ENCODE data around the gene MARCHF7.
"Not testable (repeated sequence)": the region's sequence is repeated elsewhere in the genome, so short reads cannot be mapped to it uniquely, and the experiment has no call there.

The MARCHF7 gene

GRCh38 chr2:159724795-159725572, 12.7 kb downstream of the MARCHF7 start:
- H3K36me3 ChIP-seq (ENCODE audit: control insufficient read depth, insufficient read depth, low read length); H3K9ac ChIP-seq (ENCODE audit: low read depth, low read length); H3K27me3 ChIP-seq (ENCODE audit: control insufficient read depth, insufficient read depth, low read length); H3K4me1 ChIP-seq (ENCODE audit: control insufficient read depth, insufficient read depth, low read length); H3K9me3 ChIP-seq (ENCODE audit: control insufficient read depth, insufficient read depth, low read length); H3K4me3 ChIP-seq (ENCODE audit: low read depth, low read length): not testable (repeated sequence)

GRCh38 chr2:159725713-159726112, 13.4 kb downstream of the MARCHF7 start:
- Histone ChIP-seq H3K9ac (ENCODE audit: low read depth, low read length) (no peak overlapping the region), H3K27me3 (ENCODE audit: control insufficient read depth, insufficient read depth, low read length) (no peaks in the 10 kb centered on the region), H3K9me3 (ENCODE audit: control insufficient read depth, insufficient read depth, low read length) (no peaks in the 10 kb centered on the region), H3K4me3 (ENCODE audit: low read depth, low read length) (no peak overlapping the region), H3K36me3 (ENCODE audit: control insufficient read depth, insufficient read depth, low read length) (no peaks in the 10 kb centered on the region), H3K4me1 (ENCODE audit: control insufficient read depth, insufficient read depth, low read length) (no peaks in the 10 kb centered on the region)

- H3K36me3 ChIP-seq (ENCODE audit: control insufficient read depth, insufficient read depth, low read length), result no peaks in the 10 kb centered on the region
- H3K4me3 ChIP-seq (ENCODE audit: low read depth, low read length), result no peak overlapping the region
- H3K27me3 ChIP-seq (ENCODE audit: control insufficient read depth, insufficient read depth, low read length), result no peaks in the 10 kb centered on the region
- no peak overlapping the region for H3K9ac ChIP-seq (ENCODE audit: low read depth, low read length)
- no peaks in the 10 kb centered on the region for H3K9me3 ChIP-seq (ENCODE audit: control insufficient read depth, insufficient read depth, low read length)
- no peaks in the 10 kb centered on the region for H3K4me1 ChIP-seq (ENCODE audit: control insufficient read depth, insufficient read depth, low read length)
These were observed 16.3 kb downstream of the MARCHF7 start for GRCh38 chr2:159728629-159729028.

GRCh38 chr2:159735648-159736047, 23.3 kb downstream of the MARCHF7 start:
- no peak overlapping the region for H3K4me3 ChIP-seq (ENCODE audit: low read depth, low read length)
- H3K36me3 ChIP-seq (ENCODE audit: control insufficient read depth, insufficient read depth, low read length), result peaks cover 9% of the 10 kb centered on the region
- no peak overlapping the region for H3K9ac ChIP-seq (ENCODE audit: low read depth, low read length)
- H3K9me3 ChIP-seq (ENCODE audit: control insufficient read depth, insufficient read depth, low read length), result no peaks in the 10 kb centered on the region
- no peaks in the 10 kb centered on the region for H3K4me1 ChIP-seq (ENCODE audit: control insufficient read depth, insufficient read depth, low read length)
- H3K27me3 ChIP-seq (ENCODE audit: control insufficient read depth, insufficient read depth, low read length), result no peaks in the 10 kb centered on the region

GRCh38 chr2:159736048-159736447, 23.7 kb downstream of the MARCHF7 start:
- Histone ChIP-seq H3K9me3 (ENCODE audit: control insufficient read depth, insufficient read depth, low read length) (no peaks in the 10 kb centered on the region), H3K4me3 (ENCODE audit: low read depth, low read length) (no peak overlapping the region), H3K9ac (ENCODE audit: low read depth, low read length) (no peak overlapping the region), H3K4me1 (ENCODE audit: control insufficient read depth, insufficient read depth, low read length) (no peaks in the 10 kb centered on the region), H3K36me3 (ENCODE audit: control insufficient read depth, insufficient read depth, low read length) (peaks cover 9% of the 10 kb centered on the region), H3K27me3 (ENCODE audit: control insufficient read depth, insufficient read depth, low read length) (no peaks in the 10 kb centered on the region)

- H3K4me3 ChIP-seq (ENCODE audit: low read depth, low read length), result no peak overlapping the region
- no peaks in the 10 kb centered on the region for H3K9me3 ChIP-seq (ENCODE audit: control insufficient read depth, insufficient read depth, low read length)
- no peak overlapping the region for H3K9ac ChIP-seq (ENCODE audit: low read depth, low read length)
- H3K36me3 ChIP-seq (ENCODE audit: control insufficient read depth, insufficient read depth, low read length), result peaks cover 9% of the 10 kb centered on the region
- H3K4me1 ChIP-seq (ENCODE audit: control insufficient read depth, insufficient read depth, low read length), result no peaks in the 10 kb centered on the region
- H3K27me3 ChIP-seq (ENCODE audit: control insufficient read depth, insufficient read depth, low read length), result no peaks in the 10 kb centered on the region
These were observed 25.1 kb downstream of the MARCHF7 start for GRCh38 chr2:159737292-159737916.

- H3K27me3 ChIP-seq (ENCODE audit: control insufficient read depth, insufficient read depth, low read length), result no peaks in the 10 kb centered on the region
- H3K4me3 ChIP-seq (ENCODE audit: low read depth, low read length), result no peak overlapping the region
- no peaks in the 10 kb centered on the region for H3K9me3 ChIP-seq (ENCODE audit: control insufficient read depth, insufficient read depth, low read length)
- no peak overlapping the region for H3K9ac ChIP-seq (ENCODE audit: low read depth, low read length)
- no peaks in the 10 kb centered on the region for H3K4me1 ChIP-seq (ENCODE audit: control insufficient read depth, insufficient read depth, low read length)
- peaks cover 9% of the 10 kb centered on the region for H3K36me3 ChIP-seq (ENCODE audit: control insufficient read depth, insufficient read depth, low read length)
These were observed 25.6 kb downstream of the MARCHF7 start for GRCh38 chr2:159737917-159738296.

- peaks cover 13% of the 10 kb centered on the region for H3K36me3 ChIP-seq (ENCODE audit: control insufficient read depth, insufficient read depth, low read length)
These were observed 26.4 kb downstream of the MARCHF7 start for GRCh38 chr2:159738509-159739390.

GRCh38 chr2:159742846-159743245, 30.5 kb downstream of the MARCHF7 start:
- Histone ChIP-seq H3K36me3 (ENCODE audit: control insufficient read depth, insufficient read depth, low read length) (peaks cover 10% of the 10 kb centered on the region), H3K27me3 (ENCODE audit: control insufficient read depth, insufficient read depth, low read length) (no peaks in the 10 kb centered on the region), H3K9ac (ENCODE audit: low read depth, low read length) (no peak overlapping the region), H3K4me3 (ENCODE audit: low read depth, low read length) (no peak overlapping the region), H3K9me3 (ENCODE audit: control insufficient read depth, insufficient read depth, low read length) (no peaks in the 10 kb centered on the region), H3K4me1 (ENCODE audit: control insufficient read depth, insufficient read depth, low read length) (no peaks in the 10 kb centered on the region)

More at GRCh38 chr2:159738509-159739390, 26.4 kb downstream of the MARCHF7 start:
- Histone ChIP-seq H3K4me3 (ENCODE audit: low read depth, low read length) (no peak overlapping the region), H3K4me1 (ENCODE audit: control insufficient read depth, insufficient read depth, low read length) (no peaks in the 10 kb centered on the region), H3K9me3 (ENCODE audit: control insufficient read depth, insufficient read depth, low read length) (no peaks in the 10 kb centered on the region), H3K9ac (ENCODE audit: low read depth, low read length) (no peak overlapping the region), H3K27me3 (ENCODE audit: control insufficient read depth, insufficient read depth, low read length) (no peaks in the 10 kb centered on the region)

GRCh38 chr2:159744363-159744762, 32.1 kb downstream of the MARCHF7 start:
- H3K4me1 ChIP-seq (ENCODE audit: control insufficient read depth, insufficient read depth, low read length), result no peaks in the 10 kb centered on the region
- H3K9ac ChIP-seq (ENCODE audit: low read depth, low read length), result no peak overlapping the region
- no peak overlapping the region for H3K4me3 ChIP-seq (ENCODE audit: low read depth, low read length)
- H3K36me3 ChIP-seq (ENCODE audit: control insufficient read depth, insufficient read depth, low read length), result peaks cover 15% of the 10 kb centered on the region
- H3K9me3 ChIP-seq (ENCODE audit: control insufficient read depth, insufficient read depth, low read length), result no peaks in the 10 kb centered on the region
- no peaks in the 10 kb centered on the region for H3K27me3 ChIP-seq (ENCODE audit: control insufficient read depth, insufficient read depth, low read length)

- not testable (repeated sequence) for H3K4me1 ChIP-seq (ENCODE audit: control insufficient read depth, insufficient read depth, low read length); H3K9me3 ChIP-seq (ENCODE audit: control insufficient read depth, insufficient read depth, low read length); H3K4me3 ChIP-seq (ENCODE audit: low read depth, low read length); H3K9ac ChIP-seq (ENCODE audit: low read depth, low read length); H3K27me3 ChIP-seq (ENCODE audit: control insufficient read depth, insufficient read depth, low read length)
- peaks cover 15% of the 10 kb centered on the region for H3K36me3 ChIP-seq (ENCODE audit: control insufficient read depth, insufficient read depth, low read length)
These were observed 32.9 kb downstream of the MARCHF7 start for GRCh38 chr2:159745237-159745636.
